Measurements from ENCODE around the gene TTC17. TPM values are rescaled to one million over a fixed set of nuclear protein-coding genes. Genes with fewer than 3 reads are reported as not detected.

The TTC17 gene
- total and polyA plus RNA-seq, 2 of the 4 experiments (the other 2 are of a cell fraction), result 56.3 to 61.3 TPM

DNA sequence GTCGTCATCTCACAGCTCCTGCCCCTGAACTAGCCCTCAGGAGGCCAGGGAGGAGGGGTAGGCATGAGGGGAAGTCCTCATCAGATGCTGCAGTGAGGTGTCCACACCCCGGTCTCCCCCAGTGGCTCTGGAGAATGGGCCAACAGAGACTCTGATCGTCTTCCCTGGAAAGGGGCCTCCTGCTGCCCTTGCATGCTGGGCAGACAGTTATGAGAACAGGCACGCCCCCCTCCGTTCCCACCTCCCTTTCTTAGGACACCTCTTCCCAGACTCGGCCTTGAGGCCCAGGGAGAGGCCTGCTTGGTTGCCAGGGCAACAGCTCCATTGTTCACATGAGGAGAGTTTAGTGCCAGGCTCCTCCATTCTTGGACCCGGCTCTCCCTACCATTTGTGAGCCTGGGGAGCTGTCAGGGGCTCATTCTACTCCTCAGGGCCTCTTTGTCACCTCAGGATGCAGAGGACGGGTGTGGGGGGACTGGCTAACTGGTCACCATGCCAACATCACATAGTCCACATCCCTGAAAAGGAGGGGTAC, 157.7 kb downstream of the TTC17 start:
- TF ChIP-seq MAFK (IDR thresholded peaks at IDR 0.05; ENCODE audit: low read depth, low read length) (no peak), POLR2A (IDR thresholded peaks at IDR 0.05; ENCODE audit: low read depth, low read length) (no peak), FOS (IDR thresholded peaks at IDR 0.05; ENCODE audit: low read depth, low read length) (no peak), MAZ (IDR thresholded peaks at IDR 0.05; ENCODE audit: borderline replicate concordance, low read depth, low read length) (no peak), MXI1 (IDR thresholded peaks at IDR 0.05; ENCODE audit: borderline replicate concordance, low read depth, low read length) (no peak), SMC3 (IDR thresholded peaks at IDR 0.05; ENCODE audit: low read depth, low read length) (no peak), CHD1 (IDR thresholded peaks at IDR 0.05; ENCODE audit: low read depth, low read length) (no peak), RCOR1 (IDR thresholded peaks at IDR 0.05; ENCODE audit: insufficient replicate concordance, low read length) (no peak), RAD21 (IDR thresholded peaks at IDR 0.05; ENCODE audit: low read length) (no peak), BHLHE40 (IDR thresholded peaks at IDR 0.05; ENCODE audit: low read depth, low read length) (no peak)
- TF ChIP-seq, protein P1, sequence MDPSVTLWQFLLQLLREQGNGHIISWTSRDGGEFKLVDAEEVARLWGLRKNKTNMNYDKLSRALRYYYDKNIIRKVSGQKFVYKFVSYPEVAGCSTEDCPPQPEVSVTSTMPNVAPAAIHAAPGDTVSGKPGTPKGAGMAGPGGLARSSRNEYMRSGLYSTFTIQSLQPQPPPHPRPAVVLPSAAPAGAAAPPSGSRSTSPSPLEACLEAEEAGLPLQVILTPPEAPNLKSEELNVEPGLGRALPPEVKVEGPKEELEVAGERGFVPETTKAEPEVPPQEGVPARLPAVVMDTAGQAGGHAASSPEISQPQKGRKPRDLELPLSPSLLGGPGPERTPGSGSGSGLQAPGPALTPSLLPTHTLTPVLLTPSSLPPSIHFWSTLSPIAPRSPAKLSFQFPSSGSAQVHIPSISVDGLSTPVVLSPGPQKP (IDR thresholded peaks at IDR 0.05; ENCODE audit: borderline replicate concordance, low read depth, low read length), result no peak
- TF ChIP-seq, protein P2, sequence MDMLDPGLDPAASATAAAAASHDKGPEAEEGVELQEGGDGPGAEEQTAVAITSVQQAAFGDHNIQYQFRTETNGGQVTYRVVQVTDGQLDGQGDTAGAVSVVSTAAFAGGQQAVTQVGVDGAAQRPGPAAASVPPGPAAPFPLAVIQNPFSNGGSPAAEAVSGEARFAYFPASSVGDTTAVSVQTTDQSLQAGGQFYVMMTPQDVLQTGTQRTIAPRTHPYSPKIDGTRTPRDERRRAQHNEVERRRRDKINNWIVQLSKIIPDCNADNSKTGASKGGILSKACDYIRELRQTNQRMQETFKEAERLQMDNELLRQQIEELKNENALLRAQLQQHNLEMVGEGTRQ (IDR thresholded peaks at IDR 0.05; ENCODE audit: low read depth, low read length), result no peak
- Histone ChIP-seq H3K9me1 (ENCODE audit: insufficient read depth, low read length) (no peaks in the 10 kb centered on the region), H3K14ac (replicated peaks; ENCODE audit: low read depth, low read length) (no peak overlapping the region), H3K56ac (ENCODE audit: extremely low read depth, insufficient read depth, low read length) (no peak overlapping the region), H3K4me2 (ENCODE audit: low read depth, low read length) (no peak overlapping the region), H3K4me1 (ENCODE audit: control insufficient read depth, insufficient read depth, low read length) (no peaks in the 10 kb centered on the region), H4K8ac (ENCODE audit: low read depth in 2 of 2, low read length in 2 of 2) (no peak overlapping the region), H2BK20ac (ENCODE audit: low read depth, low read length) (no peak overlapping the region), H3K18ac (ENCODE audit: low read depth, low read length) (no peak overlapping the region), H2AK9ac (replicated peaks; ENCODE audit: low read depth, low read length, poor library complexity) (no peak overlapping the region), H2BK15ac (ENCODE audit: low read depth, low read length) (no peak overlapping the region), H3K27me3 (ENCODE audit: control insufficient read depth, insufficient read depth, low read length) (peaks cover 3% of the 10 kb centered on the region), H3K4ac (ENCODE audit: low read depth, low read length) (no peak overlapping the region), H2AFZ (replicated peaks; ENCODE audit: low read length, poor library complexity) (peak overlapping the region; percentile 51), H3K4me3 (ENCODE audit: insufficient read depth, low read depth, low read length) (no peak overlapping the region), H4K91ac (ENCODE audit: insufficient read depth, low read depth, low read length) (no peak overlapping the region), H2BK120ac (ENCODE audit: low read depth, low read length) (no peak overlapping the region), H3K23ac (ENCODE audit: low read depth, low read length) (no peak overlapping the region), H3K27ac (ENCODE audit: insufficient read depth, low read length) (no peak overlapping the region), H3K79me1 (ENCODE audit: low read depth in 1 of 2, low read length in 2 of 2) (no peaks in the 10 kb centered on the region), H3K9ac (ENCODE audit: low read depth, low read length) (no peak overlapping the region), H2AK5ac (ENCODE audit: low read depth, low read length) (no peak overlapping the region), H3K9me3 (ENCODE audit: control insufficient read depth, insufficient read depth, low read length) (no peaks in the 10 kb centered on the region), H2BK5ac (ENCODE audit: low read depth, low read length, poor library complexity, severe bottlenecking) (no peak overlapping the region), H4K5ac (ENCODE audit: low read depth, low read length) (no peak overlapping the region), H3K36me3 (ENCODE audit: control insufficient read depth, insufficient read depth, low read length) (no peaks in the 10 kb centered on the region), H4K20me1 (ENCODE audit: insufficient read depth, low read length) (no peaks in the 10 kb centered on the region)
- dilution Hi-C loops (cut with HindIII; ENCODE audit: low sequenced_read_pairs, unreplicated experiment), result no loop called here
- no peak for ATAC-seq (ENCODE audit: low read depth)
- intact Hi-C loops (cut with micrococcal nuclease), result no loop called here
- ChIA-PET CTCF (interaction anchor here (0.6 to 0.9 kb wide), 2 partner anchors 336 to 996 kb away, joined by 3 read pairs; no protein-coding TSS in a partner anchor), POLR2A (ENCODE audit: unreplicated experiment) (no interaction called here)
- in situ Hi-C loops (cut with MboI; ENCODE audit: low sequenced_read_pairs), result no loop called here
- WGBS, 2 experiments (ENCODE audit: extremely low coverage in 2 of 2, insufficient read length in 1 of 2), result no CpG with 5 or more reads among the region's 8 CpGs
- DNase-seq, result no peak
- no TSS peak for BruUV-seq (replicated peaks)
